ENCODE data around the gene TUBA4B. TPM values are rescaled to one million over a fixed set of nuclear protein-coding genes. Genes with fewer than 3 reads are reported as not detected.

The TUBA4B gene
- total RNA-seq, 1 experiment from 2014 or later: not detected

- DNase-seq (ENCODE audit: low read depth): no peak
These were observed 61.9 kb downstream of the TUBA4B start for GRCh38 chr2:219314804-219315468.

Other genes with a start within 250 kb of the TUBA4B start
- 0.11 TPM in 1 of 2 replicates, not detected in the other for gene CFAP65, start 211.7 kb upstream of the TUBA4B start, total RNA-seq (2014; rRNA removed; shearing (Covaris generic))
- not detected in 2 replicates for gene IHH, start 192.3 kb upstream of the TUBA4B start, total RNA-seq (2014; rRNA removed; shearing (Covaris generic))
- 13.6 and 22.0 TPM in 2 replicates for gene NHEJ1, start 92.4 kb upstream of the TUBA4B start, total RNA-seq (2014; rRNA removed; shearing (Covaris generic))
- 0.63 and 0.86 TPM in 2 replicates for gene SLC23A3, start 83.2 kb upstream of the TUBA4B start, total RNA-seq (2014; rRNA removed; shearing (Covaris generic))
- gene CNPPD1, start 76.3 kb upstream of the TUBA4B start, total RNA-seq (2014; rRNA removed; shearing (Covaris generic)): 36.2 and 41.3 TPM in 2 replicates
- gene RETREG2, start 75.0 kb upstream of the TUBA4B start, total RNA-seq (2014; rRNA removed; shearing (Covaris generic)): 33.3 and 48.8 TPM in 2 replicates
- gene ZFAND2B, start 46.5 kb upstream of the TUBA4B start, total RNA-seq (2014; rRNA removed; shearing (Covaris generic)): 31.2 and 32.3 TPM in 2 replicates
- gene ABCB6, start 34.3 kb upstream of the TUBA4B start, total RNA-seq (2014; rRNA removed; shearing (Covaris generic)): 9.0 and 10.5 TPM in 2 replicates
- gene ATG9A, start 23.6 kb upstream of the TUBA4B start, total RNA-seq (2014; rRNA removed; shearing (Covaris generic)): 27.1 and 56.9 TPM in 2 replicates
- 25.2 and 25.8 TPM in 2 replicates for gene ANKZF1, start 23.4 kb upstream of the TUBA4B start, total RNA-seq (2014; rRNA removed; shearing (Covaris generic))
- 2.7 and 3.2 TPM in 2 replicates for gene GLB1L, start 7.8 kb upstream of the TUBA4B start, total RNA-seq (2014; rRNA removed; shearing (Covaris generic))
- gene STK16, start 7.8 kb upstream of the TUBA4B start, total RNA-seq (2014; rRNA removed; shearing (Covaris generic)): 5.4 and 8.9 TPM in 2 replicates
- gene TUBA4A, start 675 bp downstream of the TUBA4B start, total RNA-seq (2014; rRNA removed; shearing (Covaris generic)): 65.0 and 79.9 TPM in 2 replicates
- 19.9 and 20.2 TPM in 2 replicates for gene DNAJB2, start 26.1 kb downstream of the TUBA4B start, total RNA-seq (2014; rRNA removed; shearing (Covaris generic))
- 0.21 and 1.3 TPM in 2 replicates for gene PTPRN, start 56.2 kb downstream of the TUBA4B start, total RNA-seq (2014; rRNA removed; shearing (Covaris generic))
- gene RESP18, start 79.5 kb downstream of the TUBA4B start, total RNA-seq (2014; rRNA removed; shearing (Covaris generic)): not detected in 2 replicates
- gene DNPEP, start 134.7 kb downstream of the TUBA4B start, total RNA-seq (2014; rRNA removed; shearing (Covaris generic)): 72.1 and 94.6 TPM in 2 replicates
- 0.17 and 0.77 TPM in 2 replicates for gene DES, start 165.1 kb downstream of the TUBA4B start, total RNA-seq (2014; rRNA removed; shearing (Covaris generic))
- 4.9 and 18.4 TPM in 2 replicates for gene SPEG, start 181.6 kb downstream of the TUBA4B start, total RNA-seq (2014; rRNA removed; shearing (Covaris generic))
- gene GMPPA, start 245.6 kb downstream of the TUBA4B start, total RNA-seq (2014; rRNA removed; shearing (Covaris generic)): 30.0 and 47.6 TPM in 2 replicates